ENCODE measurements around the gene ATF6. TPM values are rescaled to one million over a fixed set of nuclear protein-coding genes. Genes with fewer than 3 reads are reported as not detected.

Gene ATF6
- total RNA-seq, 1 donor from 2014 or later, result 28.0 TPM

DNA sequence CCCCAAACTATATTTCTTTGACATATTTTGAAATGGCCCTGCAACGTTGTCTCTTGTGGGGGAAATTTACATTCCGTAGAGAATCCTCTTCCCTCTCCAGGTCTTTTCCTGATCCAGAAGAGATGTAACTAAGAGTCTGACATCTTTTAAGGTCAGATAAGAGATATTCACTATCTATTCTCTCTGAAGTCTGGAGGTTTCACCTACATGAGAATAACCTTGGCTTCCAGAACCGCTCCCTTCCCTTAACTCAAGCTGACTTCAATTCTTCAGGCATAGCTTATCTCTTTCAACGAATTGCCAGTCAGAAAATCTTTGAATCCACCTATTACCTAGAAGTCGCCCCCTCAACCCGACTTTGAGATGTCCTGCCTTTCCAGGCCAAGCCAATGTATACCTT, 34.9 kb upstream of the ATF6 start:
- TF ChIP-seq CTCF (IDR thresholded peaks at IDR 0.05; ENCODE audit: unreplicated experiment), result no peak
- no peak overlapping the region for H3K4me3 Mint-ChIP-seq

DNA sequence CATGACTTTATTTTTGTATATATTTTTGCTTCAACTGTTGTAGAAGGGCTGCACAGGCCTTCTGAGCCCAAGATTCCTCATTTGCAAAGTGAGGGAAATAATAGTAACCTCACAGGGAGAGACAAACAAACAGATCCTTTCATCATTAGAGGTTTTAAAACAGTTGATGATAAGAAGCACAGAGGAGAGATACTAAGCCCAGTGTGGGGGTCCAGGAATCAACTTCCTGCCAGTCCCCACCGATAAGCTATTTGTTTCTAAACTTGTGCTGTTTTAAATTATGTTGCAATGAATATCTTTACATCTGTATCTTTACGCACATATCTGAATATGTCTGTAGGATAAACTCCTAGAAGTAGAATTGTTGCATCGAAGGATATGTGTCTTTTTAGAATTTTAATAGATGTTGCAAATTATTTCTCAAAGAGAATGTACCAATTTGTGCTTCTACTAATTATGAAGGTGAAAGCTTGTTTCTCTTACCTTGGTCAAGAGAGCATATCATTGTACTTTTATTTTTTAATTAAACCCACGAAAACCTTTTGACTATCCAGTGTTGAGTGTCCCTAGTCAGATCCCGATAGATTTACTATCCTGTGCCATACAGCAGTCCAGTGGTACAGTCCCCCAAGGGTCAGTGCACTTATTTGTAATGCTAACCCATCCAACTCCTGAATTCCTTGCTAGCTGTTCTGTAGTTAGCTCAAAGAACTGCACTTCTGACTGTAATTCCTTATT, 34.0 kb upstream of the ATF6 start:
- H3K4me3 Mint-ChIP-seq, result no peak overlapping the region
- no peaks in the 10 kb centered on the region for H3K27me3 Mint-ChIP-seq (ENCODE audit: low read depth)
- H3K4me1 Mint-ChIP-seq, result peaks cover 51% of the 10 kb centered on the region
- no peaks in the 10 kb centered on the region for H3K36me3 Mint-ChIP-seq
- no peak overlapping the region for H3K27ac Mint-ChIP-seq
- no peaks in the 10 kb centered on the region for H3K9me3 Mint-ChIP-seq
- no peak for DNase-seq (ENCODE audit: low spot score in 2 of 2, unreplicated experiment in 2 of 2)
- no peak for TF ChIP-seq CTCF (IDR thresholded peaks at IDR 0.05; ENCODE audit: unreplicated experiment)

More for the DNA sequence above, 34.9 kb upstream of the ATF6 start:
- Mint-ChIP-seq H3K36me3 (no peaks in the 10 kb centered on the region), H3K9me3 (no peaks in the 10 kb centered on the region), H3K4me1 (peaks cover 51% of the 10 kb centered on the region), H3K27me3 (ENCODE audit: low read depth) (no peaks in the 10 kb centered on the region), H3K27ac (no peak overlapping the region)
- DNase-seq (ENCODE audit: low spot score in 2 of 2, unreplicated experiment in 2 of 2), result no peak

- TF ChIP-seq CTCF (IDR thresholded peaks at IDR 0.05; ENCODE audit: unreplicated experiment), result no peak
- Mint-ChIP-seq H3K36me3 (no peaks in the 10 kb centered on the region), H3K4me1 (peaks cover 45% of the 10 kb centered on the region), H3K4me3 (no peak overlapping the region), H3K27me3 (ENCODE audit: low read depth) (peaks cover 3% of the 10 kb centered on the region), H3K9me3 (no peaks in the 10 kb centered on the region), H3K27ac (peak overlapping the region; percentile 74)
- DNase-seq (ENCODE audit: low spot score in 2 of 2, unreplicated experiment in 2 of 2), result no peak
These were observed 32.6 kb upstream of the ATF6 start for GRCh38 chr1:161733526-161733925.

GRCh38 chr1:161735837-161736236, 30.3 kb upstream of the ATF6 start:
- Mint-ChIP-seq H3K27ac (no peak overlapping the region), H3K4me1 (peaks cover 26% of the 10 kb centered on the region), H3K27me3 (ENCODE audit: low read depth) (peaks cover 3% of the 10 kb centered on the region), H3K4me3 (no peak overlapping the region), H3K9me3 (no peaks in the 10 kb centered on the region), H3K36me3 (no peaks in the 10 kb centered on the region)
- no peak for TF ChIP-seq CTCF (IDR thresholded peaks at IDR 0.05; ENCODE audit: unreplicated experiment)
- no peak for DNase-seq (ENCODE audit: low spot score in 2 of 2, unreplicated experiment in 2 of 2)

DNA sequence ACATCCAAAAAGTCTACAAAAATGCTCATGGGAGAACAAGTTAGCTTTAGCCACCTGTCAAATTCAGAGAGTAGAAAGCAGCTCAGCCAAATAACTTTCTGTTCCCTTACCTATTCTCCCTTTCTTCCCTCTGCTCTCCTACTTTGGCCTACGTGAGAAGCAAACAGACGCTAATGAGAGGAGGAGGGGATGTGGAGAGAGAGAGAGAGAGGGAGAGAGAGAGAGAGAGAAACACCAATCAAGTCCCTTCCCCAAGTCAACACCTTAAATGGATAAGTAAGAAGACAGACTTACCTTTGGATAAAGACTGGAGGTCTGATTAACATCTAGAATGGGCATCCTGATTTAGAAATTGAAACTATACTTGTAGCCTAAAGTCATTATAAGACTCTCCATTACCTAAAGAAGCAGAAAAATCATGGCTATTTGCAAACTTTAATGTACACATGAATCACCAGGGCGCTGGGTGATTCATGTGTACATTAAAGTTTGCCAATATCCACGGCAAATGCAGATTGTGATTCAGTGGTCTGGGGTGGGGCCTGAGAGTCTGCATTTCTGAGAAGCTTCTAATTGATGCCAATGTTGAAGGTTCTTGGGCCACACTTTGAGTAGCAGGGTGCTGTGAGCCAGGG, 29.7 kb upstream of the ATF6 start:
- TF ChIP-seq CTCF (IDR thresholded peaks at IDR 0.05; ENCODE audit: unreplicated experiment), result no peak
- peaks cover 3% of the 10 kb centered on the region for H3K27me3 Mint-ChIP-seq (ENCODE audit: low read depth)
- no peak overlapping the region for H3K4me3 Mint-ChIP-seq
- H3K9me3 Mint-ChIP-seq, result no peaks in the 10 kb centered on the region
- no peak overlapping the region for H3K27ac Mint-ChIP-seq
- peaks cover 20% of the 10 kb centered on the region for H3K4me1 Mint-ChIP-seq
- DNase-seq (ENCODE audit: low spot score in 2 of 2, unreplicated experiment in 2 of 2), result no peak
- no peaks in the 10 kb centered on the region for H3K36me3 Mint-ChIP-seq
